ENCODE measurements around the gene HES2. TPM values are rescaled to one million over a fixed set of nuclear protein-coding genes. Genes with fewer than 3 reads are reported as not detected.
"Not testable (repeated sequence)": the region's sequence is repeated elsewhere in the genome, so short reads cannot be mapped to it uniquely, and the experiment has no call there.

Gene HES2
- total RNA-seq, 1 donor from 2014 or later: 0.07 TPM

DNA sequence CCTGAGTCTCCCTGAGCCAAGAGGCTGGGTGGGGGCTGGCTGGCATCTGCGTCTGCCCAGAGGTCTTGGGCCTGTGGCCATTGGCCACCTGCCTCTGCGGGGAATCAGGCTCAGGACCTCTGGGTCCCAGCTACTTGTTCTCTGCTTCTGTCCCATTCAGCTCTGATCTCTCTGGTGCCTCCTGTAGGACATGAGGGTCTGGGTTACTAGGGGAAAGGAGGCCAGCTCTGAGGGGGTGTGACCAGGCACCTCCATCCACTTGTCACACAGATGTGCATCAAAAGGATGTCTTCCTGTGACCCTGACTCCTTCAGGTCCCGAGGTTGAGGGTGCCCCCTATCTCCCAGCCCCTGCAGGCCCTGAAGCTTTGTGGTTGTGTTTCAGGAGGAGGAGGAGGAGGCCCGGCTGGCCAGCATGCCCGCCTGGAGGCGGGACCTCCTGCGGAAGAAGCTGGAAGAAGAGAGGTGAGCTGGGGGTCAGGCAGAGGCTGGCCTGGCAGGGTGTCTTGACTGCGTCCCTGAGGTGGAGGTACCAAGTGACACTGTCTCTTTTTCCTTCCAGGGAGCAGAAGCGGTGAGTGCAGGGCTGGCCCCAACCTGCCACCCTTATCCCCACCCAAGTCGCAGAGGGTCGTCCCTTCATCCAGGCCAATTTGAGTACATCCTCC, 37.2 kb upstream of the HES2 start:
- no peak for DNase-seq (ENCODE audit: low read depth, low spot score)
- Mint-ChIP-seq H3K27me3 (ENCODE audit: low read depth) (peaks cover 3% of the 10 kb centered on the region), H3K27ac (ENCODE audit: unreplicated experiment) (no peak overlapping the region), H3K4me3 (no peak overlapping the region), H3K9me3 (no peaks in the 10 kb centered on the region), H3K4me1 (peaks cover 9% of the 10 kb centered on the region), H3K36me3 (ENCODE audit: low read depth) (no peaks in the 10 kb centered on the region)
- TF ChIP-seq, protein P1, sequence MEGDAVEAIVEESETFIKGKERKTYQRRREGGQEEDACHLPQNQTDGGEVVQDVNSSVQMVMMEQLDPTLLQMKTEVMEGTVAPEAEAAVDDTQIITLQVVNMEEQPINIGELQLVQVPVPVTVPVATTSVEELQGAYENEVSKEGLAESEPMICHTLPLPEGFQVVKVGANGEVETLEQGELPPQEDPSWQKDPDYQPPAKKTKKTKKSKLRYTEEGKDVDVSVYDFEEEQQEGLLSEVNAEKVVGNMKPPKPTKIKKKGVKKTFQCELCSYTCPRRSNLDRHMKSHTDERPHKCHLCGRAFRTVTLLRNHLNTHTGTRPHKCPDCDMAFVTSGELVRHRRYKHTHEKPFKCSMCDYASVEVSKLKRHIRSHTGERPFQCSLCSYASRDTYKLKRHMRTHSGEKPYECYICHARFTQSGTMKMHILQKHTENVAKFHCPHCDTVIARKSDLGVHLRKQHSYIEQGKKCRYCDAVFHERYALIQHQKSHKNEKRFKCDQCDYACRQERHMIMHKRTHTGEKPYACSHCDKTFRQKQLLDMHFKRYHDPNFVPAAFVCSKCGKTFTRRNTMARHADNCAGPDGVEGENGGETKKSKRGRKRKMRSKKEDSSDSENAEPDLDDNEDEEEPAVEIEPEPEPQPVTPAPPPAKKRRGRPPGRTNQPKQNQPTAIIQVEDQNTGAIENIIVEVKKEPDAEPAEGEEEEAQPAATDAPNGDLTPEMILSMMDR (conservative IDR thresholded peaks at IDR 0.05): no peak

DNA sequence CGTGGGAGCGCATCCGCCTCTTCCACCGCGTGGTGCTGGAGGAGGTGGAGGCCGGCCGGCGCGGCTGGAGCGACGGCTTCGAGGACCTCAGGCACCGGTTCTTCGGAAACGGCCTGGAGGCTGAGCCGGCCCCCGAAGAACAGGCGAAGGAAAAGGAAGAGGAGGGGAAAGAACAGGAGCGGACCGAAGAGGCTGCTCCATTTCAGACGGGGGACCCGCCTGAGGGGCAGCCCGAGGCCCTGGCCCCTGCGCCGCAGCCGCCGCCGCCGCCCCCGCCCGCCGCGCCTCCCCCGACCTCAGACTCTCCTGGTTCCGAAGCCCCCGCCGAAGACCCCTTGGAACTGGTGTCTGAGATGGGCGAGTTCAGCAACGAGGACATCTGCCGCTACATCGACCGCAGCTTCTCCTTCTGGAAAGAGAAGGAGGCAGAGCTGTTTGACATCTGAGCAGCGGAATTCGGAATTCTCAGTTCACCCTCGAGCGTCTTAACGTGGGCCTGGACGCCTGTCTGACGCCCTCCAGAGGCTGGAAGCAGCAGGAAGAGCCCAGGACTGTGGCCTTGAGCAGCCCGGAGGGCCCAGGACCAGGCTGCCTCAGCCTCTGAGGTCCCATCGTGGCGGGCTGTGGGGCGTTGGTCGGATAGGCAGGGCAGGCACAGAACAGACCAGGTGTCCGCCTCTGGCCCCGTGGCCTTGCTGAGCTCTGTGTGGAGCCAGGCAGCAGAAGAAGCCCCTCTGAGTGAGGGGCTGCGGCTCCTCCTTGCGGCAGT, 36.2 kb upstream of the HES2 start:
- not testable (repeated sequence) for H3K27ac Mint-ChIP-seq (ENCODE audit: unreplicated experiment); H3K4me3 Mint-ChIP-seq; H3K27me3 Mint-ChIP-seq (ENCODE audit: low read depth); H3K9me3 Mint-ChIP-seq; DNase-seq (ENCODE audit: low read depth, low spot score); H3K4me1 Mint-ChIP-seq; H3K36me3 Mint-ChIP-seq (ENCODE audit: low read depth)

DNA sequence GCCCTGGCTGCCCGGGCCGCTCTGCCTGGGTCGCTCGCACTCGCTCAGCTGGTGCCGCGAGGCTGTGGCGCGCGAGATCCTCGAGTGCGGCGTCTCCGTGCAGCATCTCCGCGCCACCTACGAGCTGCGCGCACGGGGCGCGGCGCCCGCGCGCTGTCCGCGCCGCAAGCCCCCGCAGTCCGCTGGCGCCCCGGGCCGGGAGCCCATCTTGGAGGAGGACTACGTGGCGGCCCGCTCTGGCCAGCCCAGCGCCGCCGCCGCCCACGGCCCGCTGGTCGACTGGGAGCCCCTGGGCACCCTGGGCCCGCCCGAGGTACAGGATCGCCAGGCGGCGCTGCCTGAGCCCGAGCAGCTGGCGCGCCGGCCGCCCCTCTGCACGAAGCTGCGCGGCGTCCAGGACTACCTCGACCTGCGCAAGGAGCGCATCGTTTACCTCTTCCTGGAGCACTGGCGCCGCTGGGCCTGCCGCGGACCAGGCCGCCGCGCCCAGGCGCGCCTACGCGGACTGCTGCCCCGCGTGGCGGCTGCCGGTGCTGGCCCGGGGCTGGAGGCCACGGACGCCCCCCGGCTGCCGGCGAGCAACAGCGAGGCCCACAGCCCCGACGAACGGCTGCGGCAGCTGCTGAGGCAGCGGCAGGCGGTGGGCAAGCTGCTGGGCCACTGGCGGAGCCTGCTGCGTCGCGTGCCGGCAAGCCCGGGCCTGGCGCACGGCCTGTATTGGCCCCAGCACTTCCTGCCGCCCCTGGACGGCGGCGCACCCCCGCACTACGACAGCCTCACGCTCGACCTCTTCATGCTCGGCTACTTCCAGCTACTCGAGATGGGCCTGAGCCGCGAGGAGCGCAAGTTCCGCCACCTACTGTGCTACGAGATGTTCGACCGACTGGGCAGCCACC, 35.4 kb upstream of the HES2 start:
- no peak for DNase-seq (ENCODE audit: low read depth, low spot score)
- H3K4me3 Mint-ChIP-seq: no peak overlapping the region
- H3K27ac Mint-ChIP-seq (ENCODE audit: unreplicated experiment): no peak overlapping the region
- H3K36me3 Mint-ChIP-seq (ENCODE audit: low read depth): no peaks in the 10 kb centered on the region
- peaks cover 9% of the 10 kb centered on the region for H3K4me1 Mint-ChIP-seq
- H3K27me3 Mint-ChIP-seq (ENCODE audit: low read depth): peaks cover 9% of the 10 kb centered on the region
- H3K9me3 Mint-ChIP-seq: no peaks in the 10 kb centered on the region
- TF ChIP-seq, protein P1 (conservative IDR thresholded peaks at IDR 0.05): no peak

DNA sequence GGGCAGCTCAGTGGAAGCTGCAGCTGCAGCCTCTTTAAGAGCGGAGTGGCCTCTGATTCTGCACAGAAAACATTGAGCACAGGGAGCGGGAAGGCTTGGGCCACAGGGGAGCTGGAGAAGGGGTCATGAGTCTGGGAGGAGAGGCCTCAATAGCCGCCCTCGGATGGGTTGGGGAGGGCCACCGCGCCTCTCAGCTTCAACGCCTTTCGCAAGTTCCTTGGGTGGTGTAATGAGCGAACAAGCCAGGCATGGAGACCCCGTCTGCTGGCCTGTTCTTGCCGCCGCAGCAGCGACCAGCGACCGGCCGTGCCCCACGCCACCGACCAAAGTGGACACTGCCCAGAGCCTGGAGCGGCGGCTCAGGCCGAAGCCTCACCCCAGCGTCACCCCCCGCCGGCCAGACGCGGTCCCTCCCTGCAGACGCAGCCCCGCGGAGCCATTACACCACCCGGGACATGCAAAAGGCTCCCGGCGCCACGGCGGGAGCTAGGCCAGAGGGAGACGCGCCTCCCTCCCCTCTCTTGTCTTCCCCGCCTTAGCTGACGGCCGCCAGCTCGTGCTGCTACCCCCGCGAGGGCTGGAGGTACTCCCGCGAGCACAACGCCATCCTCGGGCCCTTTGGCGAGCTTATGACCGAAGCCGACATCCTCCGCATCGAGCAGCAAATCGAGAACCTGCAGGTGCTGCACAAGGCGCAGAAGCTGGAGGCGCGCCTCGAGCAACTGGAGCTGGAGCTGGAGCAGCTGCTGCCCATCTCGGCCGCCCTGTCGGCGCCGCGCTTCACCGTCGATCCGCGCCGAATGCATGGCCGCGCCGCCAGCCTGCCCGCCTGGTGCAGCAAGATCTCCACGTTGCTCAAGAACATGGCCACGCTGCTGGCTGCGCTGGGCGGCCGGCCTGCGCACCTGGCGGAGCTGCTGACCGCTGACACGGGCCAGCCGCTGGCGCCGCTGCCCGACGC, 34.5 kb upstream of the HES2 start:
- not testable (repeated sequence) for H3K36me3 Mint-ChIP-seq (ENCODE audit: low read depth); H3K27ac Mint-ChIP-seq (ENCODE audit: unreplicated experiment); H3K9me3 Mint-ChIP-seq; DNase-seq (ENCODE audit: low read depth, low spot score); H3K4me3 Mint-ChIP-seq
- H3K27me3 Mint-ChIP-seq (ENCODE audit: low read depth): peaks cover 17% of the 10 kb centered on the region
- H3K4me1 Mint-ChIP-seq: peaks cover 11% of the 10 kb centered on the region

DNA sequence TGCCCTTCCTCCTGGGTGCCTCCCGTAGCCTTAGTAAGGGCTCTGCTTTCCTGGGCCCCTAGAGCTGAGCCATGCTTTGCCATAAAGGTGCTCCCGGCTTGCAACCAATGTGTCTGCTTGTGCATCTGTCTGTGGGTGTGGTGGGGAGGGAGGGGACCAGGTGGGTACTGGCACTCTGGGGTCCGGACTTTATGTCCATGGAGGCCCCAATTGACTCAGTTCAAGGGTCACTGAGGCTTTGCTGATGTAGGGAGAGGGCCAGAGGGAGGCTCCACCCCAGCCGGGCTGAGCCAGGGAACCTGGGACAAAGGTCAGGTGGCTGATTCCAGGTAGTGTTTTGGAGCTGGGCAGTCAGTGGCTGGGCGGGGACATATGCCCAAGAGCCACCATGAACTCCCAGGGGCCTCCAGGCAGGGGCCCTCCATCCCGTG, 31.2 kb upstream of the HES2 start:
- Mint-ChIP-seq H3K27ac (ENCODE audit: unreplicated experiment) (no peak overlapping the region), H3K9me3 (no peaks in the 10 kb centered on the region), H3K4me1 (peaks cover 12% of the 10 kb centered on the region), H3K4me3 (no peak overlapping the region), H3K36me3 (ENCODE audit: low read depth) (no peaks in the 10 kb centered on the region), H3K27me3 (ENCODE audit: low read depth) (peaks cover 34% of the 10 kb centered on the region)
- DNase-seq (ENCODE audit: low read depth, low spot score): no peak
- TF ChIP-seq, protein P1 (conservative IDR thresholded peaks at IDR 0.05): no peak

DNA sequence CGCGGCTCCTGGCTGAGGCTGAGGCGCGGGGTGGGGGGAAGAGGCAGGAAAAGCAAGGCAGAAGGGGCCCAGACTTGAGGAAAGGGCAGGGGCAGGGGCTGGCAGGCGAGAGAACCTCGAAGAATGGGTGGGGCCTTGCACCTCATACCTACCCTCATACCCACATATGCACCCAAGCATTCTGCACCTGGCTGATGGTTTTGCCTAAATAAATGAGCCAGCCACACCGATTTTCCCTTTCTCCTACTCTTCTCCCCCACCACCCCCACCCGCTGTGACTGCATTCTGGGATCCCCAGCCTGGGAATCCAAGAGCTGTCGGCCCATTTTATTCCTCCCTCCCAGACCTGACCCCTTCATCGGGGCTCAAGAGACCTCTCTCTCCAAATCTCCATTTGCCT, 30.8 kb upstream of the HES2 start:
- H3K9me3 Mint-ChIP-seq; DNase-seq (ENCODE audit: low read depth, low spot score); H3K36me3 Mint-ChIP-seq (ENCODE audit: low read depth); H3K27ac Mint-ChIP-seq (ENCODE audit: unreplicated experiment); H3K4me3 Mint-ChIP-seq: not testable (repeated sequence)
- Mint-ChIP-seq H3K4me1 (peaks cover 12% of the 10 kb centered on the region), H3K27me3 (ENCODE audit: low read depth) (peaks cover 36% of the 10 kb centered on the region)
